Activated B cell treated with CpG ODN at 0.5 μM for 24 hours (primary cell): ENCODE data around the gene PPM1G. TPM values are rescaled to one million over a fixed set of nuclear protein-coding genes. Genes with fewer than 3 reads are reported as not detected.
A peak's percentile ranks its signal among the peaks of the same experiment; 100 is the strongest.
"Not testable (repeated sequence)": the region's sequence is repeated elsewhere in the genome, so short reads cannot be mapped to it uniquely, and the experiment has no call there.

Experiments
- ATAC-seq: fragments of 200-7000 bp; cut with Tn5 transposase; one replicate; pipeline ENCODE4 v1.10.0; 2021; ENCODE audit warnings: low read depth, mild to moderate bottlenecking, moderate library complexity
- CTCF ChIA-PET: fragments of 350-600 bp; sonication (Branson Sonifier 250); formaldehyde crosslinking; loops from one replicate; lab custom pipeline; 2021; ENCODE audit warnings: antibody characterized with exemption; lab: Charles Lee
- POLR2A ChIA-PET: fragments of 350-600 bp; sonication (Branson Sonifier 250); formaldehyde crosslinking; loops from one replicate; lab custom pipeline; 2021; ENCODE audit warnings: antibody characterized with exemption; lab: Charles Lee
- DNase-seq: peaks from one replicate; pipeline ENCODE4 v3.0.0; 2022
- H3K27ac Mint-ChIP-seq: one replicate; pipeline ENCODE4 v1.8.0; 2020; ENCODE audit warnings: mixed read lengths
- H3K27me3 Mint-ChIP-seq: one replicate; pipeline ENCODE4 v1.8.0; 2021; ENCODE audit warnings: mixed read lengths
- H3K36me3 Mint-ChIP-seq: one replicate; pipeline ENCODE4 v1.8.0; 2021; ENCODE audit warnings: low read depth, mixed read lengths
- H3K4me1 Mint-ChIP-seq: one replicate; pipeline ENCODE4 v1.8.0; 2021; ENCODE audit warnings: mixed read lengths
- H3K4me3 Mint-ChIP-seq: one replicate; pipeline ENCODE4 v1.8.0; 2020; ENCODE audit warnings: mild to moderate bottlenecking, mixed read lengths
- H3K9me3 Mint-ChIP-seq: one replicate; pipeline ENCODE4 v1.8.0; 2020; ENCODE audit warnings: mixed read lengths
- intact Hi-C: fragments of 100-400 bp; cut with micrococcal nuclease; formaldehyde crosslinking; loops from one replicate; pipeline ENCODE4 v1.15.1; 2024
- total RNA-seq: library from RNA; stranded (reverse); gene quantifications from 2 replicates; pipeline ENCODE4 v1.2.3, GENCODE V29; 2022
- TF ChIP-seq, protein P1 (sequence below): fragments of 200-600 bp; IDR thresholded peaks from one replicate; pipeline ENCODE4 v1.8.0; 2022; ENCODE audit warnings: antibody characterized with exemption, mild to moderate bottlenecking

Gene PPM1G
- total RNA-seq, 1 donor from 2014 or later = 74.7 TPM

- Mint-ChIP-seq H3K36me3 (peaks cover 19% of the 10 kb centered on the region), H3K27me3 (no peaks in the 10 kb centered on the region), H3K4me1 (peaks cover 50% of the 10 kb centered on the region), H3K4me3 (peak within 1 kb of the TSS; percentile 98), H3K9me3 (no peaks in the 10 kb centered on the region), H3K27ac (peak within 1 kb of the TSS; percentile 98)
- peak; percentile 95 for DNase-seq
- TF ChIP-seq, protein P1, sequence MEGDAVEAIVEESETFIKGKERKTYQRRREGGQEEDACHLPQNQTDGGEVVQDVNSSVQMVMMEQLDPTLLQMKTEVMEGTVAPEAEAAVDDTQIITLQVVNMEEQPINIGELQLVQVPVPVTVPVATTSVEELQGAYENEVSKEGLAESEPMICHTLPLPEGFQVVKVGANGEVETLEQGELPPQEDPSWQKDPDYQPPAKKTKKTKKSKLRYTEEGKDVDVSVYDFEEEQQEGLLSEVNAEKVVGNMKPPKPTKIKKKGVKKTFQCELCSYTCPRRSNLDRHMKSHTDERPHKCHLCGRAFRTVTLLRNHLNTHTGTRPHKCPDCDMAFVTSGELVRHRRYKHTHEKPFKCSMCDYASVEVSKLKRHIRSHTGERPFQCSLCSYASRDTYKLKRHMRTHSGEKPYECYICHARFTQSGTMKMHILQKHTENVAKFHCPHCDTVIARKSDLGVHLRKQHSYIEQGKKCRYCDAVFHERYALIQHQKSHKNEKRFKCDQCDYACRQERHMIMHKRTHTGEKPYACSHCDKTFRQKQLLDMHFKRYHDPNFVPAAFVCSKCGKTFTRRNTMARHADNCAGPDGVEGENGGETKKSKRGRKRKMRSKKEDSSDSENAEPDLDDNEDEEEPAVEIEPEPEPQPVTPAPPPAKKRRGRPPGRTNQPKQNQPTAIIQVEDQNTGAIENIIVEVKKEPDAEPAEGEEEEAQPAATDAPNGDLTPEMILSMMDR = no peak
- ATAC-seq = peak; percentile 90
- POLR2A ChIA-PET = interaction anchor here (0.5 to 4.2 kb wide), 16 partner anchors 11 to 1550 kb away, joined by 3 to 54 read pairs (median 5); partner anchors contain the start of genes ASXL2, ATRAID, GTF3C2 and MPV17
- intact Hi-C loops = loop anchor here (1.0 to 5.0 kb wide), 9 partner anchors 14 to 964 kb away; partner anchors contain the start of genes EIF2B4, FOSL2, GTF3C2 and IFT172
- CTCF ChIA-PET = interaction anchor here (1.2 to 3.5 kb wide), 2 partner anchors 18 to 255 kb away, joined by 4 to 15 read pairs; partner anchors contain the start of gene PPM1G
These were observed 19.0 kb upstream of the PPM1G start, which contains the start of gene NRBP1 for GRCh38 chr2:27428213-27428977. TSS of gene NRBP1 (plus strand) at chr2:27428631. CDS start at chr2:27433274, 4,643 bp downstream.

- CTCF ChIA-PET = interaction anchor here (1.2 to 3.5 kb wide), 2 partner anchors 18 to 255 kb away, joined by 4 to 15 read pairs; partner anchors contain the start of gene PPM1G
- H3K36me3 Mint-ChIP-seq = peaks cover 15% of the 10 kb centered on the region
- no peak for DNase-seq
These were observed 18.4 kb upstream of the PPM1G start for GRCh38 chr2:27427863-27428212.

DNA sequence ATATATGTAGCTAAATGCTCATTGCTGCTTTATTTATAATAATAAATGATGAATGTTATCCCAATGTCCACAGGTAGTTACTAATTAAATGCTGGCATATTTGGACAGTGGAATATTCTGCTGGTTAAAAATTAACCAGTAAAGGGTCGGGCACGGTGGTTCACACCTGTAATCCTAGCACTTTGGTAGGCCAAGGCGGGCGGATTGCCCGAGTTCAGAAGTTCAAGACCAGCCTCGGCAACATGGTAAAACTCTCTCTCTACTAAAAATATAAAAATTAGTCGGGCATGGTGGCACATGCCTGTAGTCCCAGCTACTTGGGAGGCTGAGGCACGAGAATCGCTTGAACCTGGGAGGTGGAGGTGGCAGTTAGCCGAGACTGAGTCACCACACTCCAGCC, 15.6 kb upstream of the PPM1G start:
- H3K4me1 Mint-ChIP-seq = peaks cover 22% of the 10 kb centered on the region
- H3K27me3 Mint-ChIP-seq, H3K9me3 Mint-ChIP-seq, H3K36me3 Mint-ChIP-seq, CTCF ChIA-PET, H3K4me3 Mint-ChIP-seq, ATAC-seq, DNase-seq, H3K27ac Mint-ChIP-seq: not testable (repeated sequence)
- POLR2A ChIA-PET = interaction anchor here (1.0 kb wide), 1 partner anchor 54 kb away, joined by 3 read pairs; no protein-coding TSS in a partner anchor
- intact Hi-C loops = loop anchor here (5.0 kb wide), 1 partner anchor 967 kb away; the partner anchor contains the start of gene FOSL2

More at GRCh38 chr2:27427863-27428212, 18.4 kb upstream of the PPM1G start:
- TF ChIP-seq, protein P1 = no peak
- intact Hi-C loops = loop anchor here (1.0 to 5.0 kb wide), 9 partner anchors 14 to 964 kb away; partner anchors contain the start of genes EIF2B4, FOSL2, GTF3C2 and IFT172
- POLR2A ChIA-PET = interaction anchor here (0.6 to 4.2 kb wide), 12 partner anchors 15 to 356 kb away, joined by 4 to 54 read pairs (median 7); partner anchors contain the start of genes ATRAID, GTF3C2, MPV17 and OST4
- ATAC-seq = no peak
- Mint-ChIP-seq H3K27me3 (no peaks in the 10 kb centered on the region), H3K4me3 (peak overlapping the region; percentile 98), H3K27ac (peak overlapping the region; percentile 98), H3K4me1 (peaks cover 45% of the 10 kb centered on the region), H3K9me3 (no peaks in the 10 kb centered on the region)

DNA sequence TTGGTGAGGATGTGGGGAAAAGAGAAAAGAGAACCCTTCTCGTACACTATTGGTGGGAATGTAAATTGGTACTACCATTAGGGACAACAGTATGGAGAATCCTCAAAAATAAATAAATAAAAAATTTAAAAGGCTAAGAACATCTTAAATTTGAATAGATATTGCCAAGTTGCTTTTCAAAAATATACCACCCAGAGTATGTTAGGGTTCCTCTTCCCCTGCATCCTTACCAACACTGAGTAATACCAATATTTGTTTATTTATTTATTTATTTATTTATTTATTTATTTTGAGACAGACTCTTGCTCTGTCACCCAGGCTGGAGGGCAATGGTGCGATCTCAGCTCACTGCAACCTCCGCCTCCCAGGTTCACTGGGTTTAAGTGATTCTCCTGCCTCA, 13.6 kb upstream of the PPM1G start:
- POLR2A ChIA-PET = no interaction called here
- intact Hi-C loops = no loop called here
- DNase-seq (no peak), ATAC-seq (no peak)
- TF ChIP-seq, protein P1 = no peak
- no peak overlapping the region for H3K4me3 Mint-ChIP-seq
- H3K36me3 Mint-ChIP-seq = no peaks in the 10 kb centered on the region
- H3K9me3 Mint-ChIP-seq = no peaks in the 10 kb centered on the region
- H3K27me3 Mint-ChIP-seq = no peaks in the 10 kb centered on the region
- H3K27ac Mint-ChIP-seq = no peak overlapping the region
- H3K4me1 Mint-ChIP-seq = peaks cover 8% of the 10 kb centered on the region
- CTCF ChIA-PET = no interaction called here

DNA sequence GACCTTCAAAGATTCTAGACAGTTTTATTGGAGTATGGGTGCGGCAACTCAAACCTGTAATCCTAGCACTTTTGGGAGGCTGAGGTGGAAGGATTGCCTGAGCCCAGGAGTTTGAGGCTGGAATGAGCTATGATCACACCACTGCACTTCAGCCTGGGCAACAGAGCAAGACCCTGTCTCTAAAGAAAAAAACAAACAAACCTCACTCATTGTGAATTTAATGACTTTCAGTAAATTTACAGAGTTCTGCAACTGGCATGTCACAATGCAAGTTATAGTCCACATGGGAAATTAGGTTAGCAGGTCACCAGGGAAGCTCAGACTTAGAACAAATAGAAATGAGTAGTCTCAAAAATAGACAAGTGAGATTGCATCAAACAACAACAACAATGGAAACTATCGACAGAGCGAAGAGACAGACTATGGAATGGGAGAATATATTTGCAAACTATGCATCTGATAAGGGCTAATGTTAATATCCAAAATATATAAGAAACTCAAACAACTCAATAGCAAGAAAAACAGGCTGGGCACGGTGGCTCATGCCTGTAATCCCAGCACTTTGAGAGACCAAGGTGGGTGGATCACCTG, 12.4 kb upstream of the PPM1G start:
- intact Hi-C loops = no loop called here
- no peak for ATAC-seq
- Mint-ChIP-seq H3K36me3 (no peaks in the 10 kb centered on the region), H3K27ac (no peak overlapping the region), H3K27me3 (no peaks in the 10 kb centered on the region), H3K4me3 (no peak overlapping the region), H3K4me1 (no peaks in the 10 kb centered on the region), H3K9me3 (no peaks in the 10 kb centered on the region)
- POLR2A ChIA-PET = no interaction called here
- no peak for DNase-seq
- TF ChIP-seq, protein P1 = no peak
- CTCF ChIA-PET = no interaction called here
